ENCODE data around the gene KIRREL3.
A peak's percentile ranks its signal among the peaks of the same experiment; 100 is the strongest.
"Not testable (repeated sequence)": the region's sequence is repeated elsewhere in the genome, so short reads cannot be mapped to it uniquely, and the experiment has no call there.

Gene KIRREL3

DNA sequence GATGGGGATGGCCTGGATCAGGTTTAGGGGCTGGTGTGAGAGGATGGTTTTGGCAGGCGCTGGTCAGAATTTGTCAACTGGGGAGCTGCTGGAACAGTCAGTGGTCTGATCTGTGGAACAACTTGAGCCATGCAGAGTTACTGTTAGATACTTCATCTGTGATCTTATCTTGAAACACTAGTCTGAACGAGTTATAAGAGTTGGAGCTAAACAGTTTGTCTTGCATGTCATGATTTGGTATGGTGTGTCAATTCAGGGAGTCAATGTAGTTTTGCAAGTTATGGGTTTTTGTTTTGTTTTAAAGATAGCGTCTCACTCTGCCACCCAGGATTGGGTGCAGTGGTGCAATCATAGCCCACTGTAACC is 591.0 kb downstream of the KIRREL3 start:
- no peak for DNase-seq

DNA sequence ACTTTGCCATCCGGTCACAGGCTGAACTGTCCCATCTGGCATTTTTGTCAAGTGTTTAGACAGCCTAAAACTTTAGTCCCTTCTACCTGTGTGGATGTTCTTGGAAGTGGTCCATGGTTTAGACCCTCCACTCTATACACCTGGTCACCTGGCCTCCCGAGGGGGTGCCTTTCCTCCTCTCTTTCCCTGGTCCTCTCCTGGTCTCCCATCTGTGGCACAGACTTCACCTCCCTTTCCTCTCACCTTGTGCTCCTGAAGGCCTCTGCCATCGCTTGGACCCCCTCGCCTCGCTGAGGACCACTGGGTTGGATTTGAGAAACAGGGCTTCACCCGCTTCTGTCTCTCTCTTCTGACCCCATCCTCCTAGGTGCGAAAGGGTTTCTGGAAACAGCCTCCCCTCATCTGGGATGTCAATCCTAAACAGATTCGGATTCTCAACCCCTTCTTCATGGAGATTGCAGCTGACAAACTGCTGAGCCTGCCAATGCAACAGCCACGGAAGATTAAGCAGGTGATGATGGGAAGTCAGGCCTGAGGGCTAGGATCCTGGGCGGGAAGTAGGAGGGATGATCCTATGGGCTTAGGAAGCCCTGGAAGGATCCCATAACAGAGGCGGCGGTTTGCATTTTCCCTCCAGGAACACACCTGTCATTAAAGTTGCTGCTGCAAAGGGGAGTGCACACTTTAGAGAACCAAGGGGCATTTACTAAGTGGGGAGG is 591.5 kb downstream of the KIRREL3 start:
- no peak for DNase-seq

DNA sequence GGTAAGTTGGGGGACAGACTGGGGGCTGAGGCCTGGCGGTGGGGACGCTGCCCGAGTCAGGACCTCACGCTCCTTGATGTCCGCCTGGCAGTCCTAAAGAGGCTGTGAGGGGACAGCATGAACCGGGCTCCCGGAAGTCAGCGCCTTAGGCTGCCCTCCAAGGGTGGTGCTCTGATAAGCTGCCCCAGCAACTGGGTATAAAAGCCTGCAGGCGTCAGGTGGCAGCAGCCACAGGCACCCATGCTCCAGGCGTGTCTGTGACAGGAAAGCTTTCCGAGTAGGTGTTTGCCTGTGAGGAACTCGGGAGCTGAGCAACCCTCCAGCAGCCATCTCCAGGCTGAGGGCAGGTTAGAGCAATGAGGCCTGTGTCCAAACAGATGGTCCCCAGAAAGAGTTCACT is 592.1 kb downstream of the KIRREL3 start:
- DNase-seq: no peak

DNA sequence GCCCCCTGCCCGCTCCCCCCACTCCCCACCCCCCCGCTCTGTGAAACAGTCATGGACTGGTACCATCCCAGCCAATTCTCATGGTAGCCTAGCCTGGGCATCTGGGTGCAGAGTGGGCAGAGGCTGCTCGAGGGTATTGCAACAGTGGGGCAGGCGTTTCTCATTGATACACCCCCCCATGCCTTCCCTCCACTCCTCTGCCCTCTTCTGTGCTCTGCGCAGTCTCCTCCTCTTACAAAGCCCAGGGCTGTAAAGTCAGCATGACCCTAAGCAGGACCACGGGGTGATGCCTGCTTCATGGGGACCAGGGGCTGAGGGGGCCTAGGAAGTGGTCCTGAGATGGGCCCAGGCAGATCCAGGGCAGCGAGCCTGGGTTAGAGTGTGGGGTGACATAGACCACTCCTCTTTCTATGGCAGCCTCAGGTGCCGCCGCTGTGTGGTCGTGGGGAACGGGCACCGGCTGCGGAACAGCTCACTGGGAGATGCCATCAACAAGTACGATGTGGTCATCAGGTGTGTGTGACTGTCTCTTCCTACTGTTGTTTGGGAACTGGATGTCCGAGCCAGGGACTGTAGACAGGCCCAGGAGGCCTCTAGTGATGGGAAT is 592.8 kb downstream of the KIRREL3 start:
- no peak for DNase-seq

DNA sequence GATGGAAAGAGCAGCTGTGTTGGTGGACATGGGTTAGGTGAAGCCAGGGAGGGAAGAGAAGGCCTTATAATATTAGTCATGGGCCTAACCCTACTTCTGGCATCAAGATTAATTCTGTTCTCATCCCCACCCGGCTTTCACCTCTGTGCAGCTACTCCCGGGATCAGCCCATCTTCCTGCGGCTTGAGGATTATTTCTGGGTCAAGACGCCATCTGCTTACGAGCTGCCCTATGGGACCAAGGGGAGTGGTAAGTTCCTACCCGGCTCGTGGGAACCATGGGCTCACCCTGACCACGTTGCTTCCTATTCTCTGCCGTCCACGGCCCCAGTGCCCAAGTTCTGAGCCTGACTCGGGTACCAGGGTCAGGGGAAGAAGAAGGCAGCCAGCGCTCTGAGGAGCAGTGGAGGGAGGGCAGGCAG is 593.5 kb downstream of the KIRREL3 start:
- DNase-seq: no peak

DNA sequence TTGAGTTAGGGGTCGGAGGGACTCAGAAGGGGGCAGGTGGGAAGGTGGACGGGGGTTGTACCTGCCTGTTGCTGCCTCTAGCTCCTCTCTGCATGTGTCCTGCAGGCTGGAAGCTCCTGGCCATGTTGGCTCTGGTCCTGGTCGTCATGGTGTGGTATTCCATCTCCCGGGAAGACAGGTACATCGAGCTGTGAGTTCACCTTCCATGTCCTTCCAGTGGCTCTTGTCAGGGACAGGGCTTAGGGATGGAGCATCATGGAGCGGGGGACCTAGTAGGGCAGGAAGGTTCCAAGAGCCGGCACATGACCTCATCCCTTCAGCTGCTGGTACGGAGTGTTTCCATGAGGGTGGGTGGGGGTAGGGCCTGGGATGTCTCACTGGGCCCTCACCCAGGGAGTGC is 594.2 kb downstream of the KIRREL3 start:
- DNase-seq: no peak

DNA sequence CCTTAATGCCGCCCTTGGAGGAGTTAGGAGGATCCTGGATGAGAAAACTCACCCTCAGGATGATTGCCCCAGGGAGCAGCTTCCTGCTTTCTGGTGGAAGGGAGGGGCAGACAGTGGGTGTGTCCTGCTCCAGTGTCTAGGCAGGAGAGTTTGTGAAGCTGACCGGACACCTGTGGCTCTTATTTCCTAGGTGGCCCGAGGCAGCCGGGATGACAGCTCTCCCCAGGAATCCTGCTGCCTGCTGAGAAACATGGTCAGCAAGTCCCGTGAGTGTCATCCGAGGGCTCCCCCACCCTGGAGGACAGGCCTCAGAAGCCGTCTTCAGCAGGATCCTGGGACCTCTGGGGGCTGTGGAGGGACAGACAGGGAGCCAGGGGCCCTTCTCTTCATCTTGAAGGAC is 594.7 kb downstream of the KIRREL3 start:
- peak; percentile 39 for DNase-seq

DNA sequence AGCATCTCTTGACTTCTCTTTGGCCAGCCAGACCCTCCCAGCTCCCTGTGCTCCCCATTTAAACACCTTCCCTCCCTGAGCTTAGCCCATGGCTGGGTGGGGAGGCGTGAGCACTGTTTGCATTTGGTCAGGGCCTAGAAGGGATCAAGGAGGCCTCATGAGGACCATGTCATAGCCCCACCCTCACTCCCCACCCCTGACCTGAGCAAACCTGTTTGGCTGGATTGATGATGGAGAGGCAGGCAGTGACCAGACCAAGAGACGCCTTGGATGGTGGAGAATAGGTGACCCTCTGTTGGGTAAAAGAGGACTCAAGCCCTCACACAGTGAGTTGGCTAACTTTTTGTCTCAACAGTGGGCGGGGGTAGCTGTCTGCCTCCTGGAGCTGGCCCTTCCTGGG is 595.2 kb downstream of the KIRREL3 start:
- peak; percentile 37 for DNase-seq

DNA sequence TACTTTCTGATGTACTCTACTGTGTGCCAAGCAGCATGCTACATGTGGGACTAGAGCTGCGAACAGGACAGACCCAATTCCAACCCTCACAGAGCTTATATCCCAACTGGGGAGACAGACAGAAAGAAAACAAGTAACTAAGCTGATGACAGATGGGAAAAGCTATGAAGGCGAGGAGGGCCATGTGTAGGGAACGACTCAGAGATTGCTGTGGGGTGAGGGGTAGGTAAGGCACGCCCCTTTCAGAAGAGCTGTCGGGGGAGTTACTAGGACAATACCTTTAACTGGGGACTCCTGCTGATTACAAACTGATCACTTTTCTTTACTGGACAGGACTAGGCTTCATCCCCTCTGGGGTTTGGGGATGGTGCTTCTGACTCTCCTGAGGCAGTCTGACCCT is 596.2 kb downstream of the KIRREL3 start:
- DNase-seq: no peak

DNA sequence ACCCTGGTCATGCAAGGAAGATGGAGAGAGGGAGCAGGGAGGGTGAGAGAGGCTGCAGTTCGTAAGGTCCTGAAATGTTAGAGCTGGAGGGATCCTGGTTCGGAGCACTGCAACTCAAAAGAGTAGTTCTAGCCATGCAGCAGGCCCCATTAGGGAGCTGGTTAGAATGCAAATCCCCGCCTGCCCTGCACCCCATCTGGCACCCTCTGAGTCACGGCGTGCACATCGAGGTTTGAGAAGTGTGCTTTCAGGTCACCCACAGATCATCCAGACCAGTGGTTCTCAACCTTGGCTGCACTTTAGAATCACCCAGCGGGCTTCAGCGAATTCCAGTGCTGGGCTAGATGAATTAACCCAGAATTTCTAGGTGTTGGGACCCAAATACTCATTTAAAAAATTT is 596.9 kb downstream of the KIRREL3 start:
- no peak for DNase-seq

DNA sequence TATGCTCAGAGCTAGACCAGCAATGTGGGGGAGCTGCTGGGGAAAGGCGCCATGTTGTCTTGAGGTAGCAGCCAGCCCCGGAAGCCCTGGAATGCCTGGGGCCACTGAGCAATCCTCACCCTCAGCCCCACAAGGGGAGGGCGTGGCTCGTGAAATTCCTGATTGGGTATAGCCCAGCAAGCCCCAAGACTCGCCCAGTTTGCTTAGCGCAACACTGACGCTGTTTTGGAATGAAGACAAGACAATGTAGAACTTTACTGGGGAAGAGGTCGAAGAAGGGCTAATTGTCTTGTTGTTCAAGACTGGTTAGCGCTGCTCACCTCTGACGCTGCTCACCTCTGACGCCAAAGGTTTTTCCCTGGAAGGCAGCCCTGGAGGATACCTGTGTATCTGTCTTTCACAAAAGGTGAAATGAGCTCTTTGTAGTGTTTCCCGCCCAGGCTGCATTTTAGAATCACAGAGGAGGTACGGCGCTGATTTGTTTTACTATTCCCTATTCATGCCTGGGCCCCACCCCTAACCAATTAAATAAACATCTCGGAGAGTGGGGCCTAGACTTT is 597.5 kb downstream of the KIRREL3 start:
- no peak for DNase-seq

DNA sequence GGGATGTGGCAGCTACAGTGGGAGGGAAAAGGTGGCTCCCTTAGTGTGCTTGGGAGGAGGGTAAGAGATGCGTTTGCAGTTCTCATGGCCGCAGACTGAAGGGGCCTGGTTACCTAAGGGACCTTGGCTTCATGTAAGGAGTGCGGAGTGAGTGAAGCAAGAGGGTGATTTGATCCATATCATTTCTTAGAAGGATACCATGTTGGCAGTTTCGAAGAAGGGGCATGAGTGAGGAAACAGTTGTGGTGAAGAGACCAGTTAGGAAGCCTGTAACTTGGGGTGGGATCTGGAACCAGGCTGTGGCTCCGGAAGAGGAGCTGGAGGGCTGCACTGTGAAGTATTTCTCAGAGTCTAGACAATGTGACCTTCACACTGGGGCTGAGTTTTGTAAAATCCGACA is 600.1 kb downstream of the KIRREL3 start:
- DNase-seq: no peak

DNA sequence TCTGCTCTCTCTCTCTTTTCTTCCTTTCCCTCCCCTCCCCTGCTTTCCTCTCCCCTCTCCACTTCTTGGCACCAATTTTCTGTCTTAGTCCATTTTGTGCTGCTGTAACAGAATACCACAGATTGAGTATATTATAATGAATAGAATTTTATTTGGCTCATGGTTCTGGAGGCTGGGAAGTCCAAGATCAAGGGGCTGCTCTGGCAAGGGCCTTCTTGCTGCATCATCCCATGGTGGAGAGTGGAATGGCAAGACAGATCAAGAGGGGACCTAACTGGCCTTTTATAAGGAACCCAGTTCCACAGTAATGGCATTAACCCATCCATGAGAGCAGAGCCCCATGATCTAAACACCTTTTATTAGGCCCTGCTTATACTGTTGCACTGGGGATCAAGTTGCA is 600.6 kb downstream of the KIRREL3 start:
- no peak for DNase-seq

DNA sequence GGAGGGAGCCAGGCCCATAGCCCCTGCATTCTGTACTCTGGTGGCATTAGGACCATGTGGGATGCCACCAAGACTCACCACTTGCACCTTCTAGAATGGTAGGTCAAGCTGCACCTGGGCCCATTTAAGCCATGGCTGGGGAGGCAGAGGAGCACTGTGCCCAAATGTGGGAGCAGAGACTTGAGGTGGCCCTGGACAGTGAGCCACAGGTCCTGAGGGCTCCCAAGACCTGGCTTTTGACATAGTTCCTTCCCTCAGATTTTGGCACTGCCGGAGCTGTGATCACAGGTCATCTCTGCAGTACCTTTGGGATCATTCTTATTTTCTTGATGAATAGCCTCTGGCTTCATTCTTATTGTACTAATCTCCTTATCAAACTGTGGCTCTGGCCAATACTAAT is 601.8 kb downstream of the KIRREL3 start:
- no peak for DNase-seq

DNA sequence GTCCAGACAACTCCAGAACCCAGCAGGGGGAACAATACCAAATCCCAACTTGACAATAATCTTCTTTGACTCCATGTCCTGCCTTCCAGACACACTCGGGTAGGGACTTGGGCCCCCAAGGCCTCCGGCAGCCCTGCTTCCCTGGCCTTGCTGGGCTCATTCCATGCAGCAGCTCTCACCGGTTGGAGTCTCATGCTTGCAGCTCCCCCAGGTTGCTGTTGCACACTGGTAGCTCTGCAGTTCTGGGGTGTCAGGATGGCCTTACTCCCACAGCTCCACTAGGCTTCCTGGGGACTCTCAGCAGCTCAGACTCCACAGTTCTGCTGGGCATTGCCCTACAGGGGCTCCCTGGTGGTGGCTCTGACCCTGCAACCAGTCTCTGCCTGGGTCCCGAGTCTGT is 602.3 kb downstream of the KIRREL3 start:
- no peak for DNase-seq

DNA sequence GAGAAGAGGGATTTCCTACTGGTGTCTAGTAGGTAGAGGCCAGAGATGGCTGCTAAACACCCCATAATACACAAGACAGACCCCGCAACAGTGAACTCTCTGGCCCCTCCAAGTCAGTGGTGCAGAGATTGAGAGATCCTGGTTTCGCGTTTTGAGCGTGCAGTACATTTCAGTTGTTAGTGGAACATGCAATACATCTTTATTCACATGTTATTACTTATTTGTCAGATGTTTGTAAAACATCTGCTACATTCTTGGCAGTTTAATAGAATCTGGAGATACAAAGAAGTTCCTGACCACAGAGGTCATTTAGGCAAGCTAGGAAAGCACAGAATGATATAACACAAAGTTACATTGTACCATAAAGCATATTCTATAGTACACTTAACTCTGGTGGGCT is 603.6 kb downstream of the KIRREL3 start:
- no peak for DNase-seq

DNA sequence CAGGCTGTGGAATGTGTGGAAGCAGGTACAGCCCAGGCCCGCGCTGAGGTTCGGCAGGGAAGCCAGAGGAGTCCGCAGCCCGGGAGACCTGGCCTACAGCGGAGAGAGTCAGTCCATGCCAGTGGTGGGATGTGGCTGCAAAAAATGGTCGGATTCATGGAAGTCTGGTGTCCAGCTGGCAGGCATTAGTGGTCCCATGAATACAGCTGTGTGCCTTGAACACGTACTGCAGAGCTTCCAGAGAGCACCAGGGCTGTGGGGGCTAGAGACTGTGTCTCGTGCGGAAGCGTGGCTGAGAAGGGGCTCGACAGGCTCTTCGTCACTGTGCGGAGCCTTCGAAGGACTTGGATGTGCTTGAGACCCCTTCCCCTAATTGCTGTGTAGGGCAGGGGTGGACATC is 604.3 kb downstream of the KIRREL3 start:
- not testable (repeated sequence) for DNase-seq

DNA sequence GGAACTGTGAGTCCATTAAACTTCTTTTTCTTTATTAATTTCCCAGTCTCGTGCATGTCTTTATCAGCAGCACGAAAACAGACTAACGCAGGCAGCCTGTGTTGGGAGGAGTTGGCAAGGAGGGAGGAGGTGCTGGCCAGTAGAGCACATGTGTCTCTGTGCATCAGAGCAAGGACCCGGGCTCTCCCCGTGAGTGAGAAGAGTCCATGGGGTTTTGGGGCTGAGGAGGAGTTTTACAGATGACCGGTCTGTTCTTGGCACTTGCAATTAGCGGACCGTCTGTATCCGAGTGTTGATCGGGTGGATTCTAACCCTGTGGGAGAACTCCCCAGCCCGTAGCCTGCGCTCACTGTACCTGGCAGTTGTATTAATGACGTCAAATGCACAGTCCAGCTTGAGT is 604.8 kb downstream of the KIRREL3 start:
- DNase-seq: not testable (repeated sequence)

DNA sequence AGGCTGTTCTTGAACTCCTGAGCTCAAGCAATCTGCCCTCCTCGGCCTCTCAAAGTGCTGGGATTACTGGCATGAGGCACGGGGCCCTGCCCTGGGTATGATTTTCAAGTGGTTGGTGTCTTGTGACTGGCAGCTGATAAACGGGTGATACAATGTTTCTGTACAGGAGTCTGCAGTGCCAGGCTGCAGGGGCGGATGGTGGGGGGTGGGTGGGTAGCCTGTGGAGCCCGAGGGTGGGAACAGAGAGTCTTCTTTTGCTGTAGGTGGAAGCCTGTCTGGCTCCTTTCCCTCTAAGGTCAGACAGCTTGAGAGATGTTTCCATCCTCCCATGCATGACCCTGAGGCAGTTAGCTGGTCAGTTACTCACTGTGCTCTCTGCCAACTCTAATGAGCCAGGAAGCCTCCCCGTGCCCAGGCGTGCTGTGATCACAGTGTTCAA is 605.9 kb downstream of the KIRREL3 start:
- DNase-seq: not testable (repeated sequence)

DNA sequence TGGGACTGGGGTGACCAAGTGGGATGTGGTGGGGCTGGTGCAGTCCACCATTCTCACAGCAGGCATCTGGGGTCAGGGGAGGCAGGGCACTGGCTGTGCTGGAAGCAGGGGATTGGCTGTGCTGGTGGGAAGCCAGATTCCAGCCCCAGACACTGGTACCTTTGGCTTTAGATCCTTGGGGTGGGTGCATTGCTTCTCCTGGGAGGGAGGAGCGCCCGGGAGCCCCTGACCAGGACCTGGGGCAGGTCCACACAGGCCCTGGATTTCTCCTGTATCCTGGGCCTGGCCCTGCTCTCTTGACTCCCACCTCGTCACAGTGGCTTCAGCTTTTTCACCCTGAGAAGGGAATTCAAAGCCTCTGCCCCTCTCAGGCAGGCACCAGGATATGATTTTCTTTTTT is 606.5 kb downstream of the KIRREL3 start:
- no peak for DNase-seq

DNA sequence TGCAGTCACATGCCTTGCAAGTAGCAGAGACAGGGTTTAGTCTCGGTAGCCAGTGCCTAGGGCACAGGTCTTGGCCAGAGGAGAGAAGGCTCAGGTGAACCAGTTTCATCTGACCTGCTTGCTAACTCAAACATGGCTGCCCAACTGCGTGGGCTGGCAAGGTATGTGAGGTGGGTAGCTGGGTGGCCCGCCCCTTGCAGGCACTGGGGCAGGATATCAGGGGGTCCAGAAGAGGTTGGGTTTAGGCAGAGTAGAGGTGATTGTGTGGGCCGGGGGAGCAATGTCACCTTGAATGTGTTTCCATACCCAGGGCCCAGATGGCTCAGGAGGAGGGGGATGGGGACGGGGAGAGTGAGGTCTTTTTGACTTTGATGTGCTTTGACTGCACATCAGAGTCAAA is 607.4 kb downstream of the KIRREL3 start:
- DNase-seq: no peak

DNA sequence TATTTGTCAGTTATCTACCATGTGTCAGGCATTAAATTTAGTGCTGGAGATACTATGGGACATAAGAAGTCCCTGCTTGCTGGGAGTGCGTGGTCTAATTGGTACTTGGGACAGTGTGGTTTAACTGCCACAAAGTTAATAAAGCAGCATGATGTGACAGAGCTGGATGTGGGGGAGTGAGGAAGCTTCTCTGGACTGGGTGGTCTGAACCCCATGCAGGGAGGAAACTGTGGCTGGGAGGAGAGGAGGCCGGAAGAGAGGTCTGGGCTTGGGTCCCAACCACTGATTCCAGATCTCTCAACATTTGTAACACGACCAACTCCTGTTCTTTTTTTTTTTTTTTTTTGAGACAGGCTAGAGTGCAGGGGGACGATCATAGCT is 607.9 kb downstream of the KIRREL3 start:
- DNase-seq: no peak

DNA sequence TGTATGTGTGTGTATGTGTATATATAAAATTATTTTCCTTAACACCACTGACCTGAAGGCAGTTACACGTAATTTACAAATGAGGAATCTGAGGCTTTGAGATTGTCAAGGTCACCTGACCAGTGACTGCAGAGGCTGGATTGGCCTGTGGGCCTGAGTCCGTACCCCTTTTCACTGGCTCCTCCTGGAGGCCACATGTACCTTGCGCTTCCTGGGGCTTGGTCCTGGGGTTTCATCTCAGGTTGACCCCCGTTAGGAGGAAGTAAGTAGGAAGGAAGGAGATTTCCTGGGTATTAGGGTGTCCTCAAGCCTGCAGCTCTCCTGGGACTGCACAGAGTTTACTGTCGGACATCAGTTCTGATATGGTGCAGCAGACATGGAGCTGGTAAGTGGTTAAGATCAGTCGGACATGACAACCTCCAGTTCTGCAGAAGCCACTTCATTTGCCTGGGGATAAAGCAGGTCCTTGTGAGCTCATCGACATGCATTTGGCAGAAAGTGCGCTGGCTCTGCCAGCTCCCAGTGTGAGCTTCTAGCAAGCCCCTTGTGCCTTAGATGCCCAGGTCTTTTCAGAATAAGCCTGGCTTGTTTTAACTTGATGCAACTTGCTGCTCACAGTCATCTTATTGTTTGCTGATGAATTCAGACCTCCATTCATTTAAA is 608.5 kb downstream of the KIRREL3 start:
- DNase-seq: no peak

DNA sequence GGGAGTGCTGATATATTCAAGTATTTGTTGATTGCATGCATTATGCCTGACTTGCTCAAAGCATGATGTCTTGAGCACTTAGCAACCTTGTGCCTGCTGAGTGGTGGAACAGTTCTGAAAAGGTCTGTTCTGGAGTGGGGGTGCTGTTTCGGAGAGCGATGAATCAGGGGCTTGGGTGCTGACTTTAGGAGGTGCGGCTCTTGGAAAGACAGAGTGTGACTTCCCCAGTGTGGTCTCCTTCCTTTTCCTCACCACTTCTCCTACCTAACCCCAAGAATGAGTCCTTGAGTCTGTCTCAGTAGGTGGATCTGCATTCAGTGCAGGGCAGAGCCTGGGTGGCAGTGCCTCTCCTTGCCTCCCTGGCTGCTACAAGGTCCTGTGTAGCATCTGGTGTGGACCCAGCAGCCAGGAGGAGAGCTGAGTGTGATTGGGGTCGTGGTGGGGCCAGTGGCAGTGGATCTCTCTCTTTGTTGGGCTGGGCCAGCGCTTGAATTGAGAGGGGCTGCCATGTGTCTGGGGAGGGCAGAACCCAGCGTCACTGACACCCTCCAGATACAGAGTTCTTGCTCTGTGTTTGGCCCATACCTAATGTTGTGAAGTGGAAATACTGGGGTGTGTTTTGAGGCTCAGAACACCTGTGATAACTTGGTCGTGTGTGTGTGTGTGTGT is 609.1 kb downstream of the KIRREL3 start:
- DNase-seq: no peak

All from NCI-H510A (cell line).